Activated CD4-positive, CD25-positive, alpha-beta regulatory T cell (primary cell): Measurements from ENCODE around the gene SPDYE2B.
"Not testable (repeated sequence)": the region's sequence is repeated elsewhere in the genome, so short reads cannot be mapped to it uniquely, and the experiment has no call there.

Experiments used
- DNase-seq, 4 experiments: peaks; one replicate each; lab custom pipeline; 2025; lab: John Stamatoyannopoulos, UW

SPDYE2B gene

GRCh38 chr7:102649924-102650323 lies at the start of gene SPDYE2B:
TSS of gene SPDYE2B (plus strand) at chr7:102650319. CDS start at chr7:102652349, 2,030 bp downstream.
- DNase-seq = not testable (repeated sequence)

- DNase-seq = not testable (repeated sequence)
These were observed 47.8 kb upstream of the SPDYE2B start for GRCh38 chr7:102602317-102602716.

GRCh38 chr7:102604431-102605145 lies 45.5 kb upstream of the SPDYE2B start:
- DNase-seq = not testable (repeated sequence)

- not testable (repeated sequence) for DNase-seq
These were observed 43.3 kb upstream of the SPDYE2B start for GRCh38 chr7:102606848-102607247.

- not testable (repeated sequence) for DNase-seq
These were observed 40.4 kb upstream of the SPDYE2B start for GRCh38 chr7:102609734-102610133.

GRCh38 chr7:102610441-102610840 lies 39.7 kb upstream of the SPDYE2B start:
- DNase-seq = not testable (repeated sequence)

- DNase-seq = not testable (repeated sequence)
These were observed 39.0 kb upstream of the SPDYE2B start for GRCh38 chr7:102611013-102611674.

- DNase-seq = not testable (repeated sequence)
These were observed 38.3 kb upstream of the SPDYE2B start for GRCh38 chr7:102611675-102612325.

- not testable (repeated sequence) for DNase-seq
These were observed 36.4 kb upstream of the SPDYE2B start for GRCh38 chr7:102613575-102614345.

GRCh38 chr7:102614346-102614697 lies 35.8 kb upstream of the SPDYE2B start:
- DNase-seq = not testable (repeated sequence)

- DNase-seq = not testable (repeated sequence)
These were observed 35.2 kb upstream of the SPDYE2B start for GRCh38 chr7:102614873-102615272.

- DNase-seq = not testable (repeated sequence)
These were observed 34.2 kb upstream of the SPDYE2B start for GRCh38 chr7:102615930-102616329.

GRCh38 chr7:102616507-102617125 lies 33.5 kb upstream of the SPDYE2B start, which contains the start of gene RASA4:
TSS of gene RASA4 (minus strand) at chr7:102616756. CDS start at chr7:102616689, 67 bp downstream.
- DNase-seq = not testable (repeated sequence)

GRCh38 chr7:102618122-102618521 lies 32.0 kb upstream of the SPDYE2B start:
- not testable (repeated sequence) for DNase-seq

GRCh38 chr7:102627271-102627904 lies 22.7 kb upstream of the SPDYE2B start:
- not testable (repeated sequence) for DNase-seq

GRCh38 chr7:102630622-102631021 lies 19.5 kb upstream of the SPDYE2B start:
- DNase-seq = not testable (repeated sequence)

GRCh38 chr7:102634299-102634698 lies 15.8 kb upstream of the SPDYE2B start:
- not testable (repeated sequence) for DNase-seq

- DNase-seq = not testable (repeated sequence)
These were observed 14.8 kb upstream of the SPDYE2B start for GRCh38 chr7:102635354-102635753.

GRCh38 chr7:102636956-102637355 lies 13.2 kb upstream of the SPDYE2B start:
- DNase-seq = not testable (repeated sequence)

GRCh38 chr7:102638848-102639247 lies 11.3 kb upstream of the SPDYE2B start:
- DNase-seq = not testable (repeated sequence)

GRCh38 chr7:102642691-102643090 lies 7.4 kb upstream of the SPDYE2B start, which contains the start of gene UPK3BL1:
TSS of gene UPK3BL1 (minus strand) at chr7:102642791. CDS start at chr7:102642741, 50 bp downstream.
- not testable (repeated sequence) for DNase-seq
